HepG2 (cell line): ENCODE data around the gene UTP11. TPM values are rescaled to one million over a fixed set of nuclear protein-coding genes. Genes with fewer than 3 reads are reported as not detected.

Source experiments
- ATAC-seq: fragments of 200-7000 bp; cut with Tn5 transposase; 3 replicates; pipeline ENCODE4 v1.9.1; 2020; ENCODE audit warnings: mild to moderate bottlenecking, moderate library complexity
- BruUV-seq: library from RNA; stranded (reverse); fragments of 400-500 nt; replicated peaks from 2 replicates; lab custom pipeline; 2021; lab: Mats Ljungman, UMichigan
- CTCF ChIA-PET: fragments of 300-600 bp; formaldehyde crosslinking; extraction: SDS; loops from one replicate; lab custom pipeline; 2021; ENCODE audit warnings: low total read pairs, inconsistent platforms, low intra/inter-chr PET ratio; lab: Yijun Ruan, JAX
- POLR2A ChIA-PET: fragments of 350-600 bp; sonication (Branson Sonifier 250); formaldehyde crosslinking; loops from one replicate; lab custom pipeline; 2020; ENCODE audit warnings: antibody characterized with exemption, inconsistent platforms; lab: Yijun Ruan, JAX
- DNase-seq: peaks from one replicate; pipeline ENCODE4 v3.0.0-alpha.2; 2015; ENCODE audit warnings: low spot score
- FAIRE-seq: peaks from 3 replicates; lab custom pipeline; 2011; peaks lifted over from hg19 to GRCh38; lab: Jason Lieb, UNC
- H2AFZ ChIP-seq: one replicate; pipeline ENCODE4 v1.6.1; 2011; ENCODE audit warnings: low read length, inconsistent platforms
- H3K27ac ChIP-seq: fragments of 300-600 bp; 3 replicates; pipeline ENCODE4 v1.8.0; 2011; ENCODE audit warnings: mixed run types, mild to moderate bottlenecking, mixed read lengths, low read length, inconsistent platforms; ENCODE audit not compliant: insufficient read depth; ENCODE audit errors: extremely low read length
- H3K27me3 ChIP-seq, 2 experiments: fragments of 200-600 bp in 1 of 2; 2 replicates in 1 of 2; 3 replicates in 1 of 2; pipeline versions ENCODE4 v1.6.0 to v1.8.0; 2011; ENCODE audit warnings: low read length in 2 of 2, mild to moderate bottlenecking in 2 of 2, moderate library complexity in 2 of 2, inconsistent platforms in 1 of 2; ENCODE audit not compliant: insufficient read depth in 2 of 2, control insufficient read depth in 1 of 2
- H3K36me3 ChIP-seq, 2 experiments: fragments of 200-600 bp in 1 of 2; replicated peaks in 1 of 2; 2 replicates in 1 of 2; 3 replicates in 1 of 2; pipeline versions ENCODE4 v1.5.1 to v1.8.0; 2011; ENCODE audit warnings: low read length in 2 of 2, inconsistent platforms in 1 of 2; ENCODE audit not compliant: insufficient read depth in 2 of 2, control insufficient read depth in 1 of 2
- H3K4me1 ChIP-seq: 2 replicates; pipeline ENCODE4 v1.5.1; 2012; ENCODE audit warnings: low read length, inconsistent platforms; ENCODE audit not compliant: insufficient read depth
- H3K4me2 ChIP-seq: 2 replicates; pipeline ENCODE4 v1.6.0; 2011; ENCODE audit warnings: low read depth, low read length, inconsistent platforms
- H3K4me3 ChIP-seq, 3 experiments: fragments of 200-600 bp in 1 of 3; sonication (generic), shearing (Covaris generic) in 1 of 3; replicated peaks in 1 of 3; 2 replicates each; pipeline ENCODE4 v1.5.1; 2011 to 2016; ENCODE audit warnings: low read length in 3 of 3, inconsistent platforms in 2 of 3, low read depth in 2 of 3, mild to moderate bottlenecking in 2 of 3, control low read depth in 1 of 3, mixed read lengths in 1 of 3; ENCODE audit not compliant: insufficient read depth in 1 of 3
- H3K79me2 ChIP-seq: one replicate; pipeline ENCODE4 v1.6.1; 2011; ENCODE audit warnings: low read length, inconsistent platforms; ENCODE audit not compliant: insufficient read depth
- H3K9ac ChIP-seq: 2 replicates; pipeline ENCODE4 v1.6.0; 2011; ENCODE audit warnings: mild to moderate bottlenecking, low read depth, low read length, inconsistent platforms; ENCODE audit not compliant: insufficient read depth
- H3K9me3 ChIP-seq: 2 replicates; pipeline ENCODE4 v1.5.1; 2012; ENCODE audit warnings: mild to moderate bottlenecking, low read length
- H4K20me1 ChIP-seq: 2 replicates; pipeline ENCODE4 v1.6.0; 2011; ENCODE audit warnings: inconsistent platforms, mild to moderate bottlenecking, low read length, moderate library complexity; ENCODE audit not compliant: insufficient read depth
- EHMT2 ChIP-seq: fragments of 200-600 bp; sonication (generic); IDR thresholded peaks from 2 replicates; pipeline ENCODE4 v1.7.0; 2017; ENCODE audit warnings: antibody characterized with exemption, low read depth, low read length, borderline replicate concordance
- PRDM15 ChIP-seq: sonication (generic); formaldehyde crosslinking; IDR thresholded peaks from 2 replicates; pipeline ENCODE4 v1.4.0; 2020; ENCODE audit warnings: missing genetic modification reagents
- REST ChIP-seq, 2 experiments: IDR thresholded peaks; 2 replicates each; pipeline ENCODE4 v1.6.1; 2011 to 2012; ENCODE audit warnings: low read length in 2 of 2, borderline replicate concordance in 1 of 2, low read depth in 1 of 2, mild to moderate bottlenecking in 1 of 2, moderate library complexity in 1 of 2
- ZNF33A ChIP-seq: sonication (generic); formaldehyde crosslinking; IDR thresholded peaks from 2 replicates; pipeline ENCODE4 v1.5.1; 2020; ENCODE audit warnings: missing genetic modification reagents, mild to moderate bottlenecking, moderate library complexity, borderline replicate concordance
- ZNF777 ChIP-seq: sonication (generic); formaldehyde crosslinking; IDR thresholded peaks from 2 replicates; pipeline ENCODE4 v1.4.0; 2020; ENCODE audit warnings: missing genetic modification reagents
- ZNF784 ChIP-seq: sonication (generic); formaldehyde crosslinking; IDR thresholded peaks from 2 replicates; pipeline ENCODE4 v1.5.1; 2020; ENCODE audit warnings: missing genetic modification reagents, mild to moderate bottlenecking, borderline replicate concordance
- WGBS: methylation state at CpG from one replicate; pipeline ENCODE4 v1.1.6; 2017; ENCODE audit warnings: low lambda C conversion rate; 5-methylcytosine and 5-hydroxymethylcytosine counted together
- in situ Hi-C: cut with HindIII; loops from 2 replicates; pipeline ENCODE4 v1.10.0; 2017; ENCODE audit warnings: low pct_unique_long_range_greater_than_20kb; ENCODE audit not compliant: extremely low pct_ligation_motif_present
- intact Hi-C: fragments of 100-400 bp; cut with micrococcal nuclease; formaldehyde crosslinking; loops from one replicate; pipeline ENCODE4 v1.10.0; 2022; ENCODE audit not compliant: unreplicated experiment
- polyA plus RNA-seq, 8 experiments: library from polyadenylated mRNA; depleted of rRNA in 3 of 8; stranded (reverse) in 7 of 8; unstranded in 1 of 8; fragments of >200 nt; fragmentation: Illumina TruSeq in 4 of 8; extraction: Trizol in 4 of 8; gene quantifications; 2 replicates each; pipeline versions ENCODE4 v1.2.1 to v1.2.3, GENCODE V29; 2011 to 2016; ENCODE audit warnings: low read depth in 4 of 8, missing spikeins in 1 of 8, mixed read lengths in 1 of 8; ENCODE audit not compliant: insufficient read depth in 1 of 8
- total RNA-seq, 5 experiments: library from RNA; depleted of rRNA; stranded (reverse); fragments of >200 nt; fragmentation: Illumina TruSeq; extraction: Trizol; gene quantifications; 2 replicates each; pipeline ENCODE4 v1.2.3, GENCODE V29; 2016; ENCODE audit warnings: low read depth in 1 of 5

The UTP11 gene
- total and polyA plus RNA-seq, 2 of the 13 experiments (the other 11 are each of a cell fraction or from before 2014, with no cell fraction given) = 13.5 to 44.8 TPM

- TF ChIP-seq PRDM15 (0 out of 2 replicates have a peak, but pooled peaks have one; percentile 24), ZNF777 (CRISPR knock-in tag) (peak; percentile 85)
Measured at GRCh38 chr1:38046884-38047602, 34.5 kb downstream of the UTP11 start (continued).

- Histone ChIP-seq H3K9me3 (no peaks in the 10 kb centered on the region), H3K36me3 (no peaks in the 10 kb centered on the region), H3K9ac (no peak overlapping the region), H2AFZ (no peak overlapping the region), H3K4me1 (peaks cover 22% of the 10 kb centered on the region), H3K27me3 (peaks cover 8 to 55% of the 10 kb centered on the region in 2 experiments; a peak in 4 of 5 replicates), H3K27ac (no peak overlapping the region), H3K4me2 (peak overlapping the region; percentile 70), H3K79me2 (no peaks in the 10 kb centered on the region), H3K4me3 (peak overlapping the region; percentile 32 to 70 (median 59); a peak in 5 of 6 replicates), H4K20me1 (0 out of 2 replicates have a peak, but pooled peaks cover 2% of the 10 kb centered on the region)
- POLR2A ChIA-PET = interaction anchor here (1.1 kb wide), 1 partner anchor 17 kb away, joined by 3 read pairs; no protein-coding TSS in a partner anchor
- WGBS = 8% methylated on average over 19 of the region's 34 CpGs
- no peak for FAIRE-seq
- BruUV-seq = no TSS peak
- in situ Hi-C loops = no loop called here
- CTCF ChIA-PET = no interaction called here
- intact Hi-C loops = no loop called here
- DNase-seq = no peak
- ATAC-seq = peak; percentile 57
- peak; percentile 43; the same call in 1 of the 2 replicates for TF ChIP-seq EHMT2
- TF ChIP-seq ZNF33A (CRISPR knock-in tag) = no peak
- no peak for TF ChIP-seq ZNF784
- peak; percentile 63 to 90 for TF ChIP-seq REST (IDR thresholded peaks at IDR 0.05; ENCODE audit: borderline replicate concordance in 1 of 2, low read depth in 1 of 2, low read length in 2 of 2)
Measured at GRCh38 chr1:38047603-38048141, 35.1 kb downstream of the UTP11 start.
